Liver (tissue), 2 donors: ENCODE measurements around the gene LDAH.

Experiments
- EGR1 ChIP-seq, 2 donors: IDR thresholded peaks; 2 replicates each; pipeline ENCODE4 v1.6.1; 2016 to 2018; ENCODE audit warnings: antibody characterized with exemption in 2 of 2, low read depth in 2 of 2
- YY1 ChIP-seq: IDR thresholded peaks from 2 replicates; pipeline ENCODE4 v1.6.1; 2016; ENCODE audit warnings: antibody characterized with exemption, mild to moderate bottlenecking
- ZBTB33 ChIP-seq: IDR thresholded peaks from 2 replicates; pipeline ENCODE4 v1.6.1; 2016; ENCODE audit warnings: antibody characterized with exemption
- donor health status: healthy.

- TF ChIP-seq YY1, result no peak
- TF ChIP-seq ZBTB33, result no peak
- no peak for TF ChIP-seq EGR1 (IDR thresholded peaks at IDR 0.05; ENCODE audit: low read depth in 2 of 2)
These were observed 59.8 kb downstream of the LDAH start for GRCh38 chr2:20762945-20763683.
